ENCODE measurements around the gene CD63. TPM values are rescaled to one million over a fixed set of nuclear protein-coding genes. Genes with fewer than 3 reads are reported as not detected.

Gene CD63
- polyA plus RNA-seq, 3 donors: 611 to 1,583 (median 1,331) TPM

- no peak overlapping the region for H3K27ac ChIP-seq (ENCODE audit: low read depth, low read length)
- WGBS, 3 donors: 22 to 52% (median 50%) methylated on average over 3 of the region's 3 CpGs
These were observed 3.9 kb downstream of the CD63 start for GRCh38 chr12:55724940-55725309.

- WGBS, 3 donors: 37 to 60% (median 55%) methylated on average over 11 of the region's 11 CpGs
- H3K27ac ChIP-seq (ENCODE audit: low read depth, low read length): no peak overlapping the region
These were observed 4.4 kb downstream of the CD63 start for GRCh38 chr12:55724226-55724939.

DNA sequence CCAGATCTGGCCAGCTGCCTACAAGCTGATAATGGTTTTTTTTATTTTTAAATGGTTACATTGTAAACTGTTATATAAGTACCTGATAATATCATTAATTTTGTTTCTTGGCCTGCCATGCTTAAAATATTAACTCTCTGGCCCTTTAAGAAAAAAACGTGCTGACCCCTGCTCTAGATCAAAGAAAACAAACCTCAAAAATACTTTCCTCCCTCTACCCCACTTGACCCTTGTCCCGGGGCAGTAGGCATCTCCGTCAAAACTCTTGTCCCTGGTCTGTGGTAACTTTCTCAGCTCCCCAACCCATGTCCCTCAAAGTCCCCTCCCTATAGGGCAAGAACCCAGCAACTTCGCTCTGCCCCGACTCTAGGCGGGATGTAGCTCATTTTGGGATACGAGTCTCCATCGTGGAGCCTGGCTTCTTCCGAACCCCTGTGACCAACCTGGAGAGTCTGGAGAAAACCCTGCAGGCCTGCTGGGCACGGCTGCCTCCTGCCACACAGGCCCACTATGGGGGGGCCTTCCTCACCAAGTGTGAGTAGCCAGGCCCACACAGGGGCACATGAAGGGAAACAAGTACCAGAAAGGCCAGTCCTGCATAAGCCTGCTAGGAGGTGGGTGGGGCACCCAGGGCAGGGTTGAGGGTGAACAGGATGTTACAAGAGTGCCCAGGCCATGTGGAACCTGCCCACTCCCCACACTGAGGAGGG is 5.1 kb downstream of the CD63 start:
- H3K27ac ChIP-seq (ENCODE audit: low read depth, low read length): no peak overlapping the region
- WGBS, 3 donors: 47 to 54% (median 48%) methylated on average over 10 of the region's 10 CpGs

DNA sequence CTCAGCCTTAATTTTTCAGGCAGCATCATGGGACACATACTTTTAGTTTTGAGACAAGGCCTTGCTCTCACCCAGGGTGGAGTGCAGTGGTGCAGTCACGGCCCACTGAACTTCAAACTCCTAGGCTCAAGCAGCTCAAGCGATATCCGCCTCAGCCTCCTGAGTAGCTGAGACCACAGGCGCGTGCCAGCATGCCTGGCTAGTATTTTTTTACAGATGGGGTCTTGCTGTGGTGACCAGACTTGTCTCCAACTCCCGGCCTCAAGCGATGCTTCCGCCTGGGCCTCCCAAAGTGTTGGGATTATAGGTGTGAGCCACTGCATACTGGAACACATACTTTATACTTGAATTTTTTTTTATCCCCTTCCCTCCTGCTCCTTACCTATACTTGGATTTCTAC is 5.9 kb downstream of the CD63 start:
- 88 to 93% (median 93%) methylated on average over 8 of the region's 8 CpGs for WGBS, 3 donors
- no peak overlapping the region for H3K27ac ChIP-seq (ENCODE audit: low read depth, low read length)

GRCh38 chr12:55721601-55722213 is 7.1 kb downstream of the CD63 start:
- 66 to 85% (median 69%) methylated on average over 14 of the region's 14 CpGs for WGBS, 3 donors
- H3K27ac ChIP-seq (ENCODE audit: low read depth, low read length): no peak overlapping the region

DNA sequence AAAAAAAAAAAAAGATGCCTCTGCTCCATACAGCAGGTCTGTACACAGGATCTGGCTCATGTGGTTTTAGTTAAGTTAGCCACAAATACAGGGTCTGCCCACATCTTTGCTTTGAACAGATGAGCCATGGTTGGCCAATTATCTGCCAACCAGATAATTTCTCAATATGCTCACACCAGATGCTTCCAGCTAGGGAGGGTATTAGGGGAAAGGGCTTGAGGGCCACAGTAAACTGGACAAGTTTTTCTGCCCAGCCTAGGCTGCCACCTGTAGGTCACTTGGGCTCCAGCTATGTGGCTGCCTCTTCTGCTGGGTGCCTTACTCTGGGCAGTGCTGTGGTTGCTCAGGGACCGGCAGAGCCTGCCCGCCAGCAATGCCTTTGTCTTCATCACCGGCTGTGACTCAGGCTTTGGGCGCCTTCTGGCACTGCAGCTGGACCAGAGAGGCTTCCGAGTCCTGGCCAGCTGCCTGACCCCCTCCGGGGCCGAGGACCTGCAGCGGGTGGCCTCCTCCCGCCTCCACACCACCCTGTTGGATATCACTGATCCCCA is 7.8 kb downstream of the CD63 start:
- H3K27ac ChIP-seq (ENCODE audit: low read depth, low read length): no peak overlapping the region
- WGBS, 3 donors: 17 to 43% (median 34%) methylated on average over 8 to 9 of the region's 9 CpGs

- H3K27ac ChIP-seq (ENCODE audit: low read depth, low read length): no peak within 1 kb of the TSS
- 16 to 60% (median 50%) methylated on average over 6 of the region's 6 CpGs for WGBS, 3 donors
These were observed 8.7 kb downstream of the CD63 start, which contains the start of gene RDH5 for GRCh38 chr12:55720071-55720564. TSS of gene RDH5 (plus strand) at chr12:55720393. CDS start at chr12:55721185, 792 bp downstream.

- no peak overlapping the region for H3K27ac ChIP-seq (ENCODE audit: low read depth, low read length)
- 68 to 79% (median 70%) methylated on average over 7 of the region's 7 CpGs for WGBS, 3 donors
These were observed 9.4 kb downstream of the CD63 start for GRCh38 chr12:55719371-55719770.

DNA sequence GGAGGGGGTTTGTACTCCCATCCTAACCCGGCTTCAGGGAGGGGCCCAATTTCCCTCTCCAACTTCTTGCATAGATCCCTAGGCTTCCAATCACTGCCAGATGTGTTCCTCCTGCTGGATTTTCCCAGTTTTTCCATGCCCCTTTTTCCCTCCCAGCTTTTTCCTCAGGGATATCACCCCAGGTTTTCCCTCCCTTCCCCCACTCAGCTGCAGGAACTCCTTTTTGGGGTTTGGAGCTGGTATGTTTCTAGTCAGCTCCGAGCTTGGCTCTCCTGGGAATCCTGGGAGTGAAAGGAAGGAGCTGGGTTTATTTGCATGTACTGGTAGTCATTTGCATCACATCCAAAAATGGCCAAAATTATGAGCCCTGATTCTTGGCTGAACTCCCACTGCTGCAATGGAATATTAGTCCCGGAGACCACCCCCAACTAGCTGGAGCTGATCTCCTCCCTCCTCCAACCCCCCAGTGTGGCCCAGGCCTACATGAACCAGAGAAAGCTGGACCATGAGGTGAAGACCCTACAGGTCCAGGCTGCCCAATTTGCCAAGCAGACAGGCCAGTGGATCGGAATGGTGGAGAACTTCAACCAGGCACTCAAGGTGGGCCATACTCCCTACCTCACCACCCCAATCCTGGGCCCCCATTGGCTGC is 10.1 kb downstream of the CD63 start:
- WGBS, 3 donors: 56 to 64% (median 63%) methylated on average over 4 of the region's 4 CpGs
- no peak overlapping the region for H3K27ac ChIP-seq (ENCODE audit: low read depth, low read length)

DNA sequence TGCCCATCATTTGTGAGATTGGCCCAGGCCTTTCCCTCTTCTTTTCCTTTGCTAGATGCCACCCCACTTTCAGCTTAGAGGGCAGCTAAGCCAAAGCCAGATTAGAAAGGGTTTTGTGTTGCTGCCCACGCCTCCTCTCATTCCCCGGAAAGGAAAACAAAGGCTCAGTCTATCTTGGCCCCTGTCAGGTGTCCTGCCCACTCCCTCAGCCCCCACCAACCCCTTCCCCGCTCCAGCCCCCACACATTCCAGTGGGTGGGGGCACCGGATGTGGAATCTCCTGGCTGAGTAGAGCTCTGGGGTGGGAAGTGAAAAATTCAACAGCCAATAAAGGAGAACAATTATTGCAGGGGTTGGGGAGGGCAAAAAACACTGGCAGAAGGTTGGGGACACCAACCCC is 10.8 kb downstream of the CD63 start:
- 46 to 61% (median 48%) methylated on average over 4 of the region's 4 CpGs for whole genome bisulfite sequencing, 3 donors

GRCh38 chr12:55717011-55718007 is 11.5 kb downstream of the CD63 start:
- H3K27ac ChIP-seq (ENCODE audit: low read depth, low read length): peak overlapping the region; percentile 57
- WGBS, 3 donors: 32 to 54% (median 40%) methylated on average over 8 of the region's 8 CpGs

More for the DNA sequence above, 10.8 kb downstream of the CD63 start:
- no peak overlapping the region for H3K27ac ChIP-seq (ENCODE audit: low read depth, low read length)

GRCh38 chr12:55716582-55716957 is 12.2 kb downstream of the CD63 start:
- WGBS, 3 donors: 2 to 5% (median 4%) methylated on average over 13 of the region's 13 CpGs
- peak overlapping the region; percentile 57 for H3K27ac ChIP-seq (ENCODE audit: low read depth, low read length)

DNA sequence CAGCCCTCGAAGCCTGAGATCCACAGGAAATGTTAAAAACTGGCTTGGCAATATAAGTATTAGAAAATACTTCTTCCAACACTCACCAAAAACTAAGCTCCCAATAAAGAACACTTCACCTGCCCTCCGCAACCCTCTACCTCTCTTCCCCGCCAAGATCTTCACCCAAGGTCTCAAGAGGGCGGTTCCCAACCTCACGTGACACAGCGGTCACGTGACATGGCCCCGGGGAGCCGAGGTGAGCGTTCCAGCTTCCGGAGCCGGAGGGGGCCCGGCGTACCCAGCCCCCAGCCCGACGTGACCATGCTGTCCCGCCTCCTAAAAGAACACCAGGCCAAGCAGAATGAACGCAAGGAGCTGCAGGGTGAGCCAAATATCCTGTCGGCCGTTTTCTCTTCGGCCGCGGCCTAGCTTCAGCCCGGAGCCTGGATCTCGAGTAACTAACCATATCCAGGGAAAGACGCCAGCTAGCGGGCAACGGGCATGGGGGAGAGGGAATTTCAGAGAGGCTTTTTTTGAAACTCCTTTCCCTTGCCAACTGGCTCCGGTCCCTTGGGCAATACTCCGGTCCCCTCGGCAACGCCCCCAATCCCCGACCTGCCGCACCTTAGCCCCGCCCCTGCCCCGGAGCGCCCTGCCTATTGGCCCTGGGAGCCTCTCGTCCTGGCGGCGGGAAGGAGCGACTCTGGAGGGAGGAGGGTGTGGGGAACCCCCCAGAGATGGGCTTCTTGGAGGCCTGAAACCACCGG is 12.8 kb downstream of the CD63 start, which contains the start of gene BLOC1S1:
BLOC1S1 (plus strand) TSS at position 214 of the 749 bp plus-strand sequence; CDS start at position 220, 6 bp downstream.
- WGBS, 3 donors: 0 to 1% (median 0%) methylated on average over 39 to 42 of the region's 42 CpGs
- peak within 1 kb of the TSS; percentile 57 for H3K27ac ChIP-seq (ENCODE audit: low read depth, low read length)

DNA sequence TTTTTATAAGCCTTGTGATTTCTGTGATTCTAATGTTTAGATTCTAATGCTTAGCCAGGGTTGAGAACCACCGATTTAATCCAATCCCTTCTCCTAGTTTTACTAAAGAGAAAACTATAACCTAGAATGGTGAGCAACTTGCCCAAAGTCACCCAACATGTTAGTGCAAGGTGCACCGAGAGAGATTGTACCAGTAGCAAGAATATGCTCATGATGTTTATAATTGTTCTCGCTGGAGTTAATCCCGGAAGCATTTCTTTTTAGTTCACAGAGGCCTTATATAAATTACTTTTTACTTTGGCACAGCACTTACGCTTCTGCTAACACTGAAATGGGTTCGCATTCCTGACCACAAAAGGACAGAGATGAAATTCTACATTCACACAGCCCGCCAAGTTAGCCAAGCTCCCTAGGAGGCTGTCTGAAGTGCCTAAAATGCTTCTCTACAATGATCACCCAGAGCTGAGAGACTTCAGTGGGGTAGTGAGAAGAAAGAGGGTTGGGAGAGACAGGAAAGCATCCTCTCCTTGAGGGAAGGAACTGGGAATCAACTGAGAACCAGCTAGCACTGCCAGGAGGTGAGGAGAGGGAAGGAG is 13.5 kb downstream of the CD63 start:
- peak overlapping the region; percentile 40 for H3K27ac ChIP-seq (ENCODE audit: low read depth, low read length)
- 56 to 71% (median 64%) methylated on average over 7 of the region's 7 CpGs for WGBS, 3 donors

GRCh38 chr12:55713721-55714120 is 15.1 kb downstream of the CD63 start:
- H3K27ac ChIP-seq (ENCODE audit: low read depth, low read length): no peak overlapping the region
- 64 to 75% (median 68%) methylated on average over 2 of the region's 2 CpGs for WGBS, 3 donors

- H3K27ac ChIP-seq (ENCODE audit: low read depth, low read length): no peak overlapping the region
- 40 to 45% (median 41%) methylated on average over 1 of the region's 1 CpG for WGBS, 3 donors
These were observed 16.0 kb downstream of the CD63 start for GRCh38 chr12:55712700-55713415.

All from adipose tissue (tissue), 3 donors.